Stomach smooth muscle (tissue), 2 donors: Measurements from ENCODE around the gene YAE1.
"Not testable (repeated sequence)": the region's sequence is repeated elsewhere in the genome, so short reads cannot be mapped to it uniquely, and the experiment has no call there.

ENCODE experiments used
- H3K27ac ChIP-seq: one replicate; pipeline ENCODE4 v1.7.0; 2013; ENCODE audit warnings: mild to moderate bottlenecking, low read length, inconsistent platforms
- H3K27me3 ChIP-seq, 2 donors: one replicate each; pipeline ENCODE4 v1.7.0; 2013; ENCODE audit warnings: low read length in 2 of 2; ENCODE audit not compliant: insufficient read depth in 2 of 2, control insufficient read depth in 1 of 2
- H3K36me3 ChIP-seq, 2 donors: one replicate each; pipeline ENCODE4 v1.7.0; 2013; ENCODE audit warnings: low read length in 2 of 2; ENCODE audit not compliant: control insufficient read depth in 2 of 2, insufficient read depth in 2 of 2
- H3K4me1 ChIP-seq: one replicate; pipeline ENCODE4 v1.7.0; 2013; ENCODE audit warnings: low read length; ENCODE audit not compliant: control insufficient read depth, insufficient read depth
- H3K4me3 ChIP-seq, 2 donors: one replicate each; pipeline ENCODE4 v1.7.0; 2013; ENCODE audit warnings: low read length in 2 of 2
- H3K9ac ChIP-seq, 2 donors: one replicate each; pipeline ENCODE4 v1.7.0; 2013; ENCODE audit warnings: low read length in 2 of 2, mild to moderate bottlenecking in 1 of 2
- H3K9me3 ChIP-seq, 2 donors: one replicate each; pipeline ENCODE4 v1.7.0; 2013; ENCODE audit warnings: low read length in 2 of 2; ENCODE audit not compliant: control insufficient read depth in 2 of 2
- donor health status: healthy.
- donor health status: Pancreatic carcinoma.

The YAE1 gene

DNA sequence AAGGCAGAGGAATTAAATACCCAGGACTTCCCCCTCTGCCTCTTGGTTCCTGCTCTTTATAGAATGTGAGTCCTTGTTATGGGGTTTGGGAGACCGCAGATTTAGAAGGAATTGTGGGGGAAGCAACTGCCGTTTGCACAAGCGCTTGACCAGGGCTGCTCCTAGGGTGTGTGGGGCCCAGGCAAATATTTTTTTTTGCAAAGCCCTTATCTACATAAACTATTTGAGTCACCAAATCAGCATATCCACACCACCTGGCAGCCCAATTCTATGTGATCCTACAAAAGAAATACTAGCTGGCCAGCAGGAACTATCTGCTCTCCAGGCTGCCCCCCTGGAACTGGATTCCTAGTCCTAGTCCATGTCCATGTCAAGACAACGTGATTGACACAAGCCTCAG is 33.4 kb upstream of the YAE1 start:
- no peaks in the 10 kb centered on the region for H3K4me1 ChIP-seq
- H3K36me3 ChIP-seq: no peaks in the 10 kb centered on the region
- H3K9me3 ChIP-seq: no peaks in the 10 kb centered on the region
- no peak overlapping the region for H3K4me3 ChIP-seq
- no peak overlapping the region for H3K27ac ChIP-seq
- no peak overlapping the region for H3K9ac ChIP-seq
- H3K27me3 ChIP-seq: no peaks in the 10 kb centered on the region

DNA sequence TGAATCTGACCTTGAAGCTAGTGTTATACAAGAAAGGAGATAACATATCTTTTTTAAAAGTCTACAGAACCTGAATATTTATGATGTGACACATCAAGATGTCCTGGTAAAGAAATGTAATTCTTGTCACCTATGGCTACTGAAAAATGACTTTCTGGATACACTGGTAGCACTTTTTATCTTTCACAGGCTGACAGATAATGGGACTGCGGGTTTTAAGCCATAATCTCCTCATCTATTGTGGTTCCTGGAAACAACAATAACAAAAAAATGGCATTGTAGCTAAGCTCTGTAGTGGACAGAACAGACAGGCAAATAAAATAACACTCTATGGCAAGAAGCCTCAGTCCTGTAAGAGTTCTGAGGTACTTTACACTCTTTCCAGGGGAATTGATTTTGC is 31.6 kb upstream of the YAE1 start:
- H3K9ac ChIP-seq: no peak overlapping the region
- H3K27ac ChIP-seq: no peak overlapping the region
- H3K9me3 ChIP-seq: no peaks in the 10 kb centered on the region

DNA sequence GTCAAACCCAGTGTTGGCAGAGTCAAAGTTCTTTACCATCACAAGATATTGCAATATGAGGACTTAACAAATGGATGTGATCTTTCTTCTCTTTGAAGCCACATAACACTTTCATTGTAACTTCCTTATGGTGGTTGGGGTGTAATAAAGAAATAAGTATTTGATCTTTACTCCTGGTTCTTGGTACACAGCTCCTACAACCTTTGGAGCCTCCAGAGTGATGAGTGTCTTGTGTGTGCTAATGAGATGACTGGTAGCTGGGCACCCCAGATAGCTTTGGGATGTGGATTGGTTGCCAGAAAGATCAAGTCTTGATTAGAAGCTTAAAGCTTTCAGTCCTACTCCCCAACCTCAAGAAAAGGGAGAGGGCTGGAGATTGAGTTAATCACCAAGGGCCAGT is 31.1 kb upstream of the YAE1 start:
- H3K9me3 ChIP-seq: no peaks in the 10 kb centered on the region
- no peaks in the 10 kb centered on the region for H3K36me3 ChIP-seq
- H3K27me3 ChIP-seq: no peaks in the 10 kb centered on the region
- H3K4me3 ChIP-seq: no peak overlapping the region
- no peak overlapping the region for H3K27ac ChIP-seq
- H3K9ac ChIP-seq: no peak overlapping the region
- no peaks in the 10 kb centered on the region for H3K4me1 ChIP-seq

More for the DNA sequence above, 31.6 kb upstream of the YAE1 start:
- H3K4me3 ChIP-seq: no peak overlapping the region
- H3K27me3 ChIP-seq: no peaks in the 10 kb centered on the region
- H3K36me3 ChIP-seq: no peaks in the 10 kb centered on the region
- no peaks in the 10 kb centered on the region for H3K4me1 ChIP-seq

DNA sequence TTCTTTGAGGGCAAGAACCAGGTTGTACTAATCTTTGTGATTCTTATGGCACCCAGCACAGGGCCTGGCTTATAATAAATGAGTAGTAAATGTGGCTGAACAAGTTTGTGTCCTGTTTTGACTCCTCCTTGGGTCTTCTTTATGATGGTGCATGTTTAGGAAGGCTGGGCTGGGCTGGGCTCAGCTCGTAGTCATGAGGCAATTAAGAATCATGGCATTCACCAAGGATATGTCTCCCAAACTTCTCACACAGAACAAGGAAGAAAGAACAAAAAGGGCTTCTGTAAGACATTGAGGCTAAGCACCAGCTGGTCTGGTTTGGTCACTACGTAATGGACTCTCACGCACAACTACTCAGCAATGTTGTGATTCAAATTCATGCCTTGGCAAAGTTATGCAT is 30.5 kb upstream of the YAE1 start:
- Histone ChIP-seq H3K9ac (no peak overlapping the region), H3K36me3 (no peaks in the 10 kb centered on the region)

DNA sequence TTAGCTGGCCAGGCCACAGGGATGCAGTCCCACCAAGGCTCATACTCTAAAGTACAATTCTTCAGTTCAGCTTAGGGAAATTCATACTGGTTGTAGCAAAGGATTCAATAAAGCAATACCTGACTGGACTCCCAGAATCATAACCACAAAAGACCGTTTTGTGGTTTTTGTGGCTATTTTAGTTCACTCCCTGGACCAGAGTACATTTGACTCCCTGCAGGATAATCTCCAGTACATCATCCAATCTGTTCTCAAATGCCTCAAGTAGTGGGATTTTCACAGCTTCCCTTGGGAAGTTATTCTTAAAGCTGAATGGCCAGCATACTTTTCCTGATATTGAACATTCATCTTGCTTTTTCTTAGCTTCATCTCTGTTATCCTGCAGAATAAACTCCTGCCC is 29.3 kb upstream of the YAE1 start:
- Histone ChIP-seq H3K9ac (no peak overlapping the region), H3K9me3 (no peaks in the 10 kb centered on the region), H3K4me1 (no peaks in the 10 kb centered on the region)

More for the DNA sequence above, 30.5 kb upstream of the YAE1 start:
- no peak overlapping the region for H3K27ac ChIP-seq
- no peaks in the 10 kb centered on the region for H3K9me3 ChIP-seq
- H3K4me3 ChIP-seq: no peak overlapping the region
- no peaks in the 10 kb centered on the region for H3K27me3 ChIP-seq
- no peaks in the 10 kb centered on the region for H3K4me1 ChIP-seq

DNA sequence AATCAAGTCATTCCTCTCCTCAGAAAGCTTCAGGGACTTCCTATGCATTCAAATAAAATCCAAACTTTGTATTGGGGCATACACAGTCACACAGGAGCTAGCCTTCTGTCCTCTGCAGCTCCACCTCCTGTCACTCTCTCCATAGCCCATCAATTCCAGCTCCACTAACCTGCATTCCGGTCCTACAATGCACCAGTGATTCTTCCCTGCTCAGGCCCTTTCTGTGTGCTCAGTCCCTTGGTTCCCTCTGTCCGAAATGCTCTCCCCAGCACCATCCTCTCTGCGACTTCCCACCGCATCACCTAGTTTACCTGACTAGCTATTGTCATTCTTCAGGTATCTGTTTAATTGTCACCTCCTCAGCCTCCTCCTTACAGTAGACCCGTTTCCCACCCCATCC is 26.4 kb upstream of the YAE1 start:
- H3K9ac ChIP-seq: no peak overlapping the region
- no peaks in the 10 kb centered on the region for H3K4me1 ChIP-seq
- H3K9me3 ChIP-seq: no peaks in the 10 kb centered on the region
- no peaks in the 10 kb centered on the region for H3K36me3 ChIP-seq
- no peak overlapping the region for H3K27ac ChIP-seq
- no peak overlapping the region for H3K4me3 ChIP-seq
- no peaks in the 10 kb centered on the region for H3K27me3 ChIP-seq

More for the DNA sequence above, 29.3 kb upstream of the YAE1 start:
- Histone ChIP-seq H3K27me3 (no peaks in the 10 kb centered on the region), H3K36me3 (no peaks in the 10 kb centered on the region), H3K27ac (no peak overlapping the region), H3K4me3 (no peak overlapping the region)

DNA sequence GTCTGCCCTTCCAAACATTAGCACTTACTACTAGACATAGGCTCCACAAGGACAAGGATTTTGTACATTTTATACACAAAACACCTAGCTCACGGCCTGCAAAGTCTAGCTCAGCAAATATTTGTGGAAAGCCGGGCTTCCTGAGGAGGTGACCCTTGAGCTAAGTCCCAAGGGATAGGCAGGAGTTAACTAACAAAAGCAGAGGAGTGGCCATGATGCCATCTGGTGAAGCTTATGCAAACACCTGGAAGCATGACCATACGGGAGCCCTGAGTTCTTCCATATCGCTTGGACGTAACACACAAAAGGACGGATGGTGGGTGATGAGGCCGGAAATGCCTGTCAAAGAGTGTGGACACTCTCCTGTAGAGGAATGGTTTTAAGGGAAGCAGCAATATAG is 25.9 kb upstream of the YAE1 start:
- no peaks in the 10 kb centered on the region for H3K36me3 ChIP-seq
- no peak overlapping the region for H3K27ac ChIP-seq
- no peak overlapping the region for H3K4me3 ChIP-seq
- H3K9me3 ChIP-seq: no peaks in the 10 kb centered on the region
- H3K9ac ChIP-seq: no peak overlapping the region
- H3K4me1 ChIP-seq: no peaks in the 10 kb centered on the region
- no peaks in the 10 kb centered on the region for H3K27me3 ChIP-seq

DNA sequence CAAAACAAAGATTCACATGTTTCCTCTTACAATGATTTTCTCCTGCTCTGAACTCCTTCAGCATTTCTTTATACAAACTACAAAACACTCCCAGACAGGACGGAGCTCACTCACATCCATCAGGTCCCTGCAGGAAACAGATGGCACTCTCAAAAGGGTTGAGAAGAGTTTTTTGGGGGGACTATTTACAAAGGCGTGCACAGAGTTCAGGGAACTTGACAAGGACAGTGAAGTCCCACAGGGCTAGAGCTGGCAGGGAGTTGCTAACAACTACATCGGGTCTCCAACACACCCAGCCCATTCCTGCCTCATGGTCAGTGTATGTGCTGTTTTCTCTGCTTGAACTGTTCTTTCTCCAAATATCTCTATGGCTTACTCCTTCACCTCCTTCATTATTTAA is 24.7 kb upstream of the YAE1 start:
- Histone ChIP-seq H3K36me3 (no peaks in the 10 kb centered on the region), H3K4me1 (no peaks in the 10 kb centered on the region), H3K9me3 (no peaks in the 10 kb centered on the region), H3K9ac (no peak overlapping the region), H3K27me3 (no peaks in the 10 kb centered on the region), H3K27ac (no peak overlapping the region), H3K4me3 (no peak overlapping the region)

DNA sequence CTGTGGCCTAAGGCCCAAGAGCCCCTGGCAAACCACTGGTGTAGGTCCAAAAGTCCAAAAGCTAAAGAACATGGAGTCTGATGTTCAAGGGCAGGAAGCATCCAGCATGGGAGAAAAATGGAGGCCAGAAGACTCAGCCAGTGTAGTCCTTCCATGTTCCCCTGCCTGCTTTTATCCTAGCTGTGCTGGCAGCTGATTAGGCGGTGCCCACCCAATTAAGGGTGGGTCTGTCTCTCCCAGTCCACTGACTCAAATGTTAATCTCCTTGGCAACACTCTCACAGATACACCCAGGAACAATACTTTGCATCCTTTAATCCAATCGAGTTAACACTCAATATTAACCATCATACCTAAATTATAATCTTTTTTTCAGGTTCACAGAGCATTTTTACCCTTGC is 21.4 kb upstream of the YAE1 start:
- not testable (repeated sequence) for H3K9ac ChIP-seq, H3K36me3 ChIP-seq, H3K27ac ChIP-seq

DNA sequence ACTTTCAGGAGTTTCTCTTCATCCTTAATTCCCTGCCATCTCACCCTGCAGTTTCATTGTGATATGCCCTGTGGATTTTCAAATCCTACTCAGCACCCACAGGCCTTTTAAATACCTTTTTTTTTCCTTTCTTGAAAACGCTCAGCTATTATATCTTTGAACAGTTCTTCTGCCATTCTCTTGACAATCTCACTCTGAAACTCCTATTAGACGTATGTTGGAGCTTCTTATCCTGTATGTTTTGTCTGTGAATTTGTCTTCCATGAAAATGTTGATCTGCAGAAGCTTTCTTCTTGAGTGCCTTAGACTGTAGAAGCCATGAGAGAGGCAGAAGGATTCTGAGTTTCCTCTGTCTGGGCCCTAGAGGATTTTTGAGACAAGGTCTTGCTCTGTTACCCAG is 18.9 kb upstream of the YAE1 start:
- Histone ChIP-seq H3K9me3 (peaks cover 5 to 7% of the 10 kb centered on the region in 2 donors), H3K36me3 (no peaks in the 10 kb centered on the region), H3K27me3 (no peaks in the 10 kb centered on the region), H3K9ac (no peak overlapping the region), H3K27ac (no peak overlapping the region), H3K4me1 (no peaks in the 10 kb centered on the region), H3K4me3 (no peak overlapping the region)

More for the DNA sequence above, 21.4 kb upstream of the YAE1 start:
- H3K27me3 ChIP-seq, H3K9me3 ChIP-seq, H3K4me3 ChIP-seq, H3K4me1 ChIP-seq: not testable (repeated sequence)

DNA sequence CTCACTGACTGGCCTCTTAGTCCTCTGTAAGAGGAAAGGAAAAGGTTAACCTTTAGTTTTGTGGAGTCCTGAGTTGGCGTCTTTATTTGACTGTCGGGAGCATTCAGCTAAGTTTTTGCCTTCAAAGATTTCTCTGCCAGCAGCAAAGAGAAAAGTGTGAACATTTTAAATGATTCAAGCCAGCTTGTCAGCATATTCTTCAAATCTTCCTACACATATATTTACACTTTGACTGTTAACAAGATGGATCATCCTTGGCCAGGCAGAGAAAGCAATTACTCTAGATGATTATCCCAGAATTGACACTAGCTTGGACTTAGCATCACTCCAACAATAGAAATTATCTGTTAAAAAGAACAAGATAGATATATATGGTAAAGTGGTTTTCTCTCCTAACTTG is 15.8 kb upstream of the YAE1 start:
- Histone ChIP-seq H3K36me3 (no peaks in the 10 kb centered on the region), H3K27ac (no peak overlapping the region), H3K9ac (no peak overlapping the region), H3K9me3 (peaks cover 5 to 7% of the 10 kb centered on the region in 2 donors), H3K4me3 (no peak overlapping the region), H3K27me3 (no peaks in the 10 kb centered on the region), H3K4me1 (no peaks in the 10 kb centered on the region)

DNA sequence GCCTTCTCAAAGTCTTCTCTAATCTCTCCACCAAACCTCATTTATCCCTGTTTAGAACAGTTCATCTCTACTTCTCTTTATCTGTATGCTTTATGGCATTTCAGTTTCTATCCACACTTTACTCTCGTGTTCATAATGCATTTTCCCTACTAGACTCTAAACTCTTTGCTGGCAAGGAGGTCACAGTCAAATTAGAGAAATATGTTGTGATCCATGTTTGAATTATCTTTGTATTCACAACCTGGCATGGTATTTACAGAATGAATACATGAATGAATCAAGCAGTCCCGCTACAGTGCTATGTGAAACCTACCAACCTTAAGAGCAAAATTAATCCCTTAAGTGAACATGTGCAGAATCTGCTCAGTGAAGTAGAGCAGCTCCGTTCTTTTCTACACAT is 12.8 kb upstream of the YAE1 start:
- Histone ChIP-seq H3K9me3 (no peaks in the 10 kb centered on the region), H3K4me1 (no peaks in the 10 kb centered on the region), H3K27ac (no peak overlapping the region), H3K4me3 (no peak overlapping the region), H3K36me3 (no peaks in the 10 kb centered on the region), H3K9ac (no peak overlapping the region), H3K27me3 (no peaks in the 10 kb centered on the region)
